ENCODE data around the gene IL1F10. TPM values are rescaled to one million over a fixed set of nuclear protein-coding genes. Genes with fewer than 3 reads are reported as not detected.

IL1F10 gene
- polyA plus RNA-seq, 1 donor from 2014 or later, result not detected

GRCh38 chr2:113053666-113054065 lies 14.1 kb upstream of the IL1F10 start:
- H3K27ac ChIP-seq (ENCODE audit: low read length), result no peak overlapping the region
- no peak overlapping the region for H3K4me2 ChIP-seq (ENCODE audit: low read length)
- no peaks in the 10 kb centered on the region for H3F3A ChIP-seq (ENCODE audit: insufficient read depth, low read length, poor library complexity, severe bottlenecking)
- no peak overlapping the region for H3K4me3 ChIP-seq (ENCODE audit: low read length)
- H3K27me3 ChIP-seq (ENCODE audit: insufficient read depth, low read depth, low read length), result no peaks in the 10 kb centered on the region
- no peak overlapping the region for H3K9ac ChIP-seq (ENCODE audit: low read length)
- no peaks in the 10 kb centered on the region for H3K9me2 ChIP-seq (ENCODE audit: insufficient read depth, low read length)
- no peaks in the 10 kb centered on the region for H4K20me1 ChIP-seq (ENCODE audit: insufficient read depth)
- no peak for TF ChIP-seq EZH2 (IDR thresholded peaks at IDR 0.05; ENCODE audit: borderline replicate concordance, insufficient read depth, low read length, poor library complexity, severe bottlenecking)
- TF ChIP-seq EP300 (conservative IDR thresholded peaks at IDR 0.05; ENCODE audit: poor library complexity, severe bottlenecking), result no peak
- no peak for TF ChIP-seq CTCF (IDR thresholded peaks at IDR 0.05; ENCODE audit: poor library complexity, severe bottlenecking)
- TF ChIP-seq POLR2AphosphoS5 (IDR thresholded peaks at IDR 0.05), result no peak
- TF ChIP-seq REST (IDR thresholded peaks at IDR 0.05; ENCODE audit: borderline replicate concordance), result no peak
- no peak for TF ChIP-seq RAD21 (conservative IDR thresholded peaks at IDR 0.05)
- no peak for TF ChIP-seq MXI1 (conservative IDR thresholded peaks at IDR 0.05; ENCODE audit: poor library complexity, severe bottlenecking)
- no peak for TF ChIP-seq SMC3 (conservative IDR thresholded peaks at IDR 0.05; ENCODE audit: poor library complexity)
- TF ChIP-seq TAF1 (IDR thresholded peaks at IDR 0.05; ENCODE audit: low read depth), result no peak
- H3K79me2 ChIP-seq (replicated peaks; ENCODE audit: insufficient read depth, low read length), result no peaks in the 10 kb centered on the region
- H3K36me3 ChIP-seq (ENCODE audit: insufficient read depth, low read length), result no peaks in the 10 kb centered on the region
- H3K9me3 ChIP-seq (ENCODE audit: low read length), result peaks cover 5% of the 10 kb centered on the region
- no peak overlapping the region for H2AFZ ChIP-seq (ENCODE audit: low read depth, low read length)

- Histone ChIP-seq H3K4me3 (ENCODE audit: low read length) (no peak overlapping the region), H2AFZ (ENCODE audit: low read depth, low read length) (no peak overlapping the region), H4K20me1 (ENCODE audit: insufficient read depth) (no peaks in the 10 kb centered on the region), H3K79me2 (replicated peaks; ENCODE audit: insufficient read depth, low read length) (no peaks in the 10 kb centered on the region), H3F3A (ENCODE audit: insufficient read depth, low read length, poor library complexity, severe bottlenecking) (no peaks in the 10 kb centered on the region), H3K4me2 (ENCODE audit: low read length) (no peak overlapping the region), H3K27me3 (ENCODE audit: insufficient read depth, low read depth, low read length) (no peaks in the 10 kb centered on the region), H3K9me3 (ENCODE audit: low read length) (peaks cover 5% of the 10 kb centered on the region), H3K9me2 (ENCODE audit: insufficient read depth, low read length) (no peaks in the 10 kb centered on the region), H3K27ac (ENCODE audit: low read length) (no peak overlapping the region), H3K36me3 (ENCODE audit: insufficient read depth, low read length) (no peaks in the 10 kb centered on the region), H3K9ac (ENCODE audit: low read length) (no peak overlapping the region)
- TF ChIP-seq TAF1 (IDR thresholded peaks at IDR 0.05; ENCODE audit: low read depth) (no peak), EZH2 (IDR thresholded peaks at IDR 0.05; ENCODE audit: borderline replicate concordance, insufficient read depth, low read length, poor library complexity, severe bottlenecking) (no peak), SMC3 (conservative IDR thresholded peaks at IDR 0.05; ENCODE audit: poor library complexity) (no peak), RAD21 (conservative IDR thresholded peaks at IDR 0.05) (no peak), MXI1 (conservative IDR thresholded peaks at IDR 0.05; ENCODE audit: poor library complexity, severe bottlenecking) (no peak), EP300 (conservative IDR thresholded peaks at IDR 0.05; ENCODE audit: poor library complexity, severe bottlenecking) (no peak), CTCF (IDR thresholded peaks at IDR 0.05; ENCODE audit: poor library complexity, severe bottlenecking) (no peak), POLR2AphosphoS5 (IDR thresholded peaks at IDR 0.05) (no peak), REST (IDR thresholded peaks at IDR 0.05; ENCODE audit: borderline replicate concordance) (no peak)
These were observed 13.7 kb upstream of the IL1F10 start for GRCh38 chr2:113054066-113054465.
